C4-2B (cell line): Measurements from ENCODE around the gene ANKRD12.
A peak's percentile ranks its signal among the peaks of the same experiment; 100 is the strongest.

Experiments
- H3K27ac ChIP-seq: fragments of 450-650 bp; 2 replicates; pipeline ENCODE4 v1.5.1; 2017
- CTCF ChIP-seq: fragments of 450-650 bp; conservative IDR thresholded peaks from 2 replicates; pipeline ENCODE4 v1.5.1; 2017; ENCODE audit warnings: mild to moderate bottlenecking
- ZFX ChIP-seq: fragments of 450-650 bp; IDR thresholded peaks from 2 replicates; pipeline ENCODE4 v1.6.1; 2017

ANKRD12 gene

DNA sequence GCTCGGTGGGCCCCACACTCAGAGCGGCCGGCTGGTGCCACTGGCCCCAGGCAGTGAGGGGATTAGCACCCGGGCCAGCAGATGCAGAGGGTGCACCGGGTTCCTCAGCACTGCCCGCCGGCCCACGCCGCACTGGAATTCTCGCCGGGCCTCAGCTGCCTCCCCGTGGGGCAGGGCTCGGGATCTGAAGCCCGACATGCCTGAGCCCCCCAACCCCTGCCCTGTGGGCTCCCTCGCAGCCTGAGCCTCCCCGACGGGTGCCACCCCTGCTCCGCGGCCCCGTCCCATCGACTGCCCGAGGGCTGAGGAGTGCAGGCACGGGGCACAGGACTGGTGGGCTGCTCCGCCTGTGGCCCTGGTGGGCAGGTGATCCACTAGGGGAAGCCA is 160.4 kb downstream of the ANKRD12 start:
- TF ChIP-seq CTCF (no peak), ZFX (no peak)
- H3K27ac ChIP-seq, result peak overlapping the region; percentile 77

GRCh38 chr18:9304388-9305070 is 167.9 kb downstream of the ANKRD12 start:
- no peak for TF ChIP-seq CTCF
- no peak for TF ChIP-seq ZFX
- H3K27ac ChIP-seq, result no peak overlapping the region

DNA sequence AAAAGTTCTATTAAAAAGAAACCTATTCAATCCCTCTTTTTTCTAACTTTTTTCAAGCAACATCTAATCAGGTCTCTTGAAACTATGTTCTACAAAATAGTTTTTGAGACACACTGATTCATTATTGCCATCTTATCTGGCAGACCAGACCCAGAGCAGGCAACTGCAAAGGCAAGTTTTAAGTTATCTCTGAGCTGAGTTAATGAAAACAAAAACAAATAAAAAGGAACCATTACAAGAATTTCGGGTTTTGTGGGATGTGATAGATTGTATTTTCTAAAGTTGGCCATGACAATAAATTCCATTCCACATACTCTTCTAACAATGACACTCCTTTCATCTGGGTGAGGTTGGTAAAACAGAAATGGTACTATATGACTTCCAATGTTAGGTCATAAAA is 182.8 kb downstream of the ANKRD12 start:
- TF ChIP-seq CTCF, result no peak
- no peak for TF ChIP-seq ZFX
- no peak overlapping the region for H3K27ac ChIP-seq

- TF ChIP-seq CTCF, result no peak
- no peak for TF ChIP-seq ZFX
- H3K27ac ChIP-seq, result no peak overlapping the region
These were observed 184.5 kb downstream of the ANKRD12 start for GRCh38 chr18:9321017-9321452.

GRCh38 chr18:9321736-9322135 is 185.2 kb downstream of the ANKRD12 start:
- no peak overlapping the region for H3K27ac ChIP-seq
- TF ChIP-seq CTCF (no peak), ZFX (no peak)

DNA sequence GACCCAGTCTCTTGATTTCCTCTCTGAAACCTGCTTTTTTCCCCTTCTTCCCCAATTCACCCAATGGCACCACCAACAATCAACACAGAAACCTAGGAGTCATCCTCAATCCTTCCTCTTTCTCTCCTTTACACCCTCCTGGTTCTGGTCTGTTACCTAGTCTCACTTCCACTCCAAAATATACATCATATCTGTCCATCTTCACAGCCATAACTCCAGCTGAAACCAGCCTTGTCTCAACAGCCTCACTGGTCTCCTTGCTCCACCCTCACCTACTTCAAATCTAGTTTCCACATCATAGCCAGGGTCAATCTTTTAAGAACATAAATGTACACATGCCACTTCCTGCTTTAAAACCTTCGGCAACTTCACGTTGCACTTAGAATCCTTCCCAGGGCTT is 186.2 kb downstream of the ANKRD12 start:
- TF ChIP-seq CTCF (no peak), ZFX (no peak)
- H3K27ac ChIP-seq, result no peak overlapping the region

DNA sequence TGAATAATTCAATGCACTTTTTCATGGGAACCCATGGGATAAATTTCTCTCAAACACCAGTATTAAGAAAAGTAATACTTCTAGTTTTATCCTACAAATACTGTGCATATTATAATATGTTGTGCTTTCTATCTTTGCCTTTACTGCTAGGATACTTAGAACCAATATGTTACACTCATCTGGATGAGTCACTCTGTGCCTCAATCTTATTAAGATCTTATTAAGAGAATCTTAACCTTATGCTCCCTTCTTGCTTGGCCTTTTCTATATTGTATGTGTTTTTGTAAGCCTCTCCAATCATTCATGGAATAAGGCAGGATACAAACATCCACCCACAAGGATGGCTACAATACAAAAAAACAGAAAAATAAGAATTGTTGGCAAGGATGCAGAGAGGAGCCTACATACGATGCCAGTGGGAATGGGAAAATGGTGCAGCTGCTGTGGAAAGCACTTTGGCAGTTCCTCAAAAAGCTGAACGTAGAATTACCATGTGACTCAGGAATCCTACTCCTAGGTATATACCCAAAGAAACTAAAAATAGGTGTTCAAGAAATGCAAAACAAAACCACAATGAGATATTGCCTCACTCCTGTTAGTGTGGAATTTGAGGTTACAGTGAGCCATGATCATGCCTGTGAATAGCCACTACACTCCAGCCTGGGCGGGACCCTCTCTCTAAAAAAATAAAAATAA is 187.3 kb downstream of the ANKRD12 start:
- TF ChIP-seq CTCF (no peak), ZFX (no peak)
- no peak overlapping the region for H3K27ac ChIP-seq
